Umbilical cord (tissue), 2 donors: ENCODE data around the gene OR4F6. TPM values are rescaled to one million over a fixed set of nuclear protein-coding genes. Genes with fewer than 3 reads are reported as not detected.

Source experiments
- DNase-seq: peaks from one replicate; pipeline ENCODE4 v3.0.0-alpha.2; 2015; ENCODE audit warnings: low spot score
- total RNA-seq: library from RNA; depleted of rRNA; stranded (reverse); fragments of >200 nt; gene quantifications from one replicate; pipeline ENCODE4 v1.2.3, GENCODE V29; 2014; ENCODE audit warnings: low replicate concordance; ENCODE audit not compliant: insufficient read depth

OR4F6 gene
- total RNA-seq, 1 donor from 2014 or later = 2.9 TPM

DNA sequence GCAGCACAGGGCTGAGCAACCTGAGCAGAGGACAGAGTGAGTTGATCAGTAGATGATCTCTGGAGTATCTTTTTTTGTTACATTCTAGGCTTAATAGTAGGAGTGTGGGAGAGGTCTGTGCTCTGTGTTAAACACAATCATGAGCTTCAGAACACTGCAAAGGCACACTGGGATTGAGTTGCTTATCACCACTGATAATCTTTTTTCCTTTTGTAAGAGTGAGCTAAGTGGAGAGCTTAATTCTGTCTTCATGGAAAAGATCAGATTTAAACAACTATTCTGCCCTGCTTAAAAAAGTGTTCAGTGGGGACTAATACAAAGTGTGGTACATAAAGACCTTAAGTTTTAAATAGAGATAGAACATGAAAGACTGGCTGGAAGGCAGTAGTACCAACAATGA, 1.1 kb downstream of the OR4F6 start:
- no peak for DNase-seq

DNA sequence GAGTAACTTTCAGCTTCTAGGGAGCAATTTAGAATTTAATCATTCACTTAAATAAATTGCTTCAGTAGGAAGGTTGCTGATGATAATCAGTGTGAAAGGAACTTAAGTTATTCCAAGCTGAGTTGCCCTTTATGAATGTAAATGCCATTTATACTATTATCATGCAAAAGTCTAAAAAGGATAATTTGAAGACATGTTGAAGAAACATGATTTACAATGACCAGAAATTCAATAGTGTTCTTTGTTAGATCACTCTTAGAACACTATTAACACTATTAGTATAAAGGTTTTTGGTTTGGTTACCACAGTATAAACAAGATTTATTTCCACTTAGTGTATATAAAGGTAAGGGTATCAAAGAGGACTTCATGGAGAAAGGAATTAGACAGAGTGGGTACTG, 1.6 kb downstream of the OR4F6 start:
- no peak for DNase-seq

GRCh38 chr15:101805605-101806345, 2.5 kb downstream of the OR4F6 start:
- DNase-seq = no peak

GRCh38 chr15:101807345-101807945, 4.1 kb downstream of the OR4F6 start:
- no peak for DNase-seq

DNA sequence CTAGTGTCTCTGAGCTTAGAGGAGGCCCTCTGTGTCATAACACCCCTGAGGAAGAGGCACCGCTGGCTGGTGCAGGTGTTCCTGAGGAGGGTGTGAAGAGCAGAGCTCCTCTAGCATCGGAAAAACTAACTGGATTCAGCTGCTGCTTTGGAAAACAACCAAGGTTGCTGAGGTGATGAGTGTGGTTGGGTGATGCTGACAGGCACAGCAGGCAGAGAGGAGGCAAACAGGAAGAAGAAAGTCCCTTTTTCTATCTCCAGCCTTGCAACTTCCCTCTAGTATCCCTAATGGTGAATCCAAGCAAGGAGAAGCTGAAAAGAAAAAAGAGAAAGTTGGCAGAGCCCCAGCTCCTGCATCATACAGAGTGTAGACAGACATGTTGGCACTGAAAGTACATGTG, 4.9 kb downstream of the OR4F6 start:
- DNase-seq = no peak

DNA sequence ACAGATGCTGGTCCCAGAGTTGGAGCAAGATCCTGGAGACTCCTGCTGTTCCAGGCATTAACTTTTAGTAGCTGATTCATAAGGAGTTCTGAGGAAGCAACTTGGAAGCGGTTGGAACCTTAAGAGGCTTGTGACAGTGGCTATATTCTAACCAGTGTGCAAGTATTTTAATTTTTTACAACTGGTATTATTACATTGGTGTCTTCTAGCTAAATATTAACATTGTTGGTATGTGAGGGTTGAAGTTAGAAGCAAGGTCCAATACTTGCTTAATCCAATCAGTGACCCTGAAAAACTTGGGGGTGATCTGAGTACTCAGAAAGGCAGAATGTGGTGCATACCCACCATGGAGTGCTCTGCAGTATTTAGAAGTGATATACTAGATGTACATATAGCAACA, 7.1 kb downstream of the OR4F6 start:
- no peak for DNase-seq

DNA sequence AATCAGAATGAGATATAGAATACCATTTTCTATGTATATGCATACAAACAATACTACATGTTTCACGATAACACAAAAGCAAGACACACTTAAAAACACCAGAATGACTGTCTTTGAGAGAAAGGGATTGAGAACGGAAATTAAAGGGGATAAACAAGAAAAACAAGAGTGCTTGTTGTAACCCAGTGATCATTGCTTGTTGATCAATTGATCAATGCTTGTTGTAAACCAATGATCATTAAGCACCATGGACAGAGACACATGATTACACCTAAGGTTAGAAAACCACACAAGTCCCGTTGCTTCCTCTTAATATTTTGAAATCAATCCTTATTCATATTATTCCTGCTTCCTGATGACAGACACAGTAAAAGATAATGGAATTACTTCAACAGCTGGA, 7.6 kb downstream of the OR4F6 start:
- DNase-seq = no peak

DNA sequence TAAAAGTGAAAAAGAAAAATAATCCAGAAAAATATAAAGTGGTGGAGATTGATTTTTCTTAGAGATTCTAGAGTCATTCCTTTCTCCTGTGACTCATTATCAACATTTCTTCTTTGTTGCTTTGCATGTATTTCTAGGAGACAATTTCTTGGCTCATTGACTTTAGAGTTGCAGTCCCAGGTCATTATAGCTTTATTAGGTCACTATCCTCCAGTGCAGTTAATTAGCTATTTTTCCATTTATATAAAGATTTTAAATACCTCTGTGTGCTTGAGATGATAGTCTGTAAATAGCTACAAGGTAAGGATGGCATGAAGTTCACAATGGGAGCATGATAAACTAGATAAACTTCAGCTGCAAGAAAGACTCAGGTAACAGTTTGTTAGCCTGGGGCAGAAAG, 8.6 kb downstream of the OR4F6 start, which contains the start of gene OR4F15:
OR4F15 (plus strand) TSS at position 301 of the 400 bp plus-strand sequence. CDS start 5,985 bp downstream, outside the sequence.
- no peak for DNase-seq

GRCh38 chr15:101813803-101814534, 10.7 kb downstream of the OR4F6 start:
- no peak for DNase-seq

GRCh38 chr15:101820781-101821180, 17.5 kb downstream of the OR4F6 start:
- DNase-seq = no peak

GRCh38 chr15:101827257-101827656, 23.9 kb downstream of the OR4F6 start:
- DNase-seq = no peak

GRCh38 chr15:101828774-101829173, 25.5 kb downstream of the OR4F6 start:
- DNase-seq = no peak

GRCh38 chr15:101841656-101842055, 38.3 kb downstream of the OR4F6 start:
- no peak for DNase-seq

GRCh38 chr15:101844916-101845315, 41.6 kb downstream of the OR4F6 start:
- DNase-seq = no peak

DNA sequence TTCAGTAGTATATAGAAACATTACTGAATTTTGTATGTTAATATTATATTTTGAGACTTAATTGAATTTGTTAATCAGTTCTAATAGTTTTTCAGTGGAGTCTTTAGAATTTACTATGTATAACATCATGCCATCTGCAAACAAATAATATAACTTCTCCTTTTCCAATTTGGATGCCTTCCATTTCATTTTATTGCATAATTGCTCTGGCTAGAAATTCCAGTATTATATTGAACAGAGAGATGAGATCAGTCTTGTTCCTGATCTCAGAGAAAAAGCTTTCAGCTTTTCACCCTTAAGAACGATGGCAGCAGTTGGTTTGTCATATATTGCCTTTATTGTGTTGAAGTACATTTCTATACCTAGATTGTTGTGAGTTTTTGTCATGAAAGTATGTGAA, 49.0 kb downstream of the OR4F6 start:
- no peak for DNase-seq

Other genes with a start within 250 kb of the OR4F6 start
- 74.2 TPM for gene TM2D3, start 151.1 kb upstream of the OR4F6 start, total RNA-seq
- 15.9 TPM for gene TARS3, start 79.0 kb upstream of the OR4F6 start, total RNA-seq
- gene OR4F15, start 8.7 kb downstream of the OR4F6 start, total RNA-seq = 2.9 TPM